ENCODE measurements around the gene WFDC1.

Gene WFDC1

DNA sequence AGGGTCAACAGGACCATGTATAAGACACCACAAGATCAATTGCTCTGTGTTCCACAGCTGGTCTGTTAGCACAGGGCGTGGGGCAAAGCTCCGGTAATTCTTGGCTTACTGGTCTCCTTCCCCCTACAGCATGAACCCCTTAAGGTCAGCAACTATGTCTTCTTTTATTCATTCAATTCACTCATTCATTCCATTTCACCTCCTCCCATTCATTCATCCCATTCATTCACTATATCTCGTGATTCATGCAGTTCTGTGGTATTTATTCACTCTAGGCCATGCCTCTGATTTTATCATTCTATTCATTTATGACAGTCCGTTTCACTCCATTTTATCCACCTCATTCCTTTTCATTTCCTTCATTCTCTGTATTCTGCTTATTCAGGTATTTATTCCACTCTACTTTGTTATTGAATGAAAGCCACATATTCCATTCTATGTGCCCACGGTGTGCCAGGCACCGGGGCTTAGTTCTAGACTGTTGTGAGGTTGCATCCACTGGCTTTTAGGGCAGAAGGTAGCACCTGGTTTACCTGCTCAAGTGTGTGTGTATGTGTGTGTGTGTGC lies 19.0 kb upstream of the WFDC1 start:
- Histone ChIP-seq H3K4me1 (ENCODE audit: control insufficient read depth, insufficient read depth, low read length) (no peaks in the 10 kb centered on the region), H3K27me3 (ENCODE audit: control insufficient read depth, insufficient read depth, low read length) (no peaks in the 10 kb centered on the region), H3K9ac (ENCODE audit: low read length) (no peak overlapping the region), H3K4me3 (ENCODE audit: low read length) (no peak overlapping the region), H3K9me3 (ENCODE audit: control insufficient read depth, low read length) (no peaks in the 10 kb centered on the region), H3K36me3 (ENCODE audit: control insufficient read depth, insufficient read depth, low read length) (no peaks in the 10 kb centered on the region)

DNA sequence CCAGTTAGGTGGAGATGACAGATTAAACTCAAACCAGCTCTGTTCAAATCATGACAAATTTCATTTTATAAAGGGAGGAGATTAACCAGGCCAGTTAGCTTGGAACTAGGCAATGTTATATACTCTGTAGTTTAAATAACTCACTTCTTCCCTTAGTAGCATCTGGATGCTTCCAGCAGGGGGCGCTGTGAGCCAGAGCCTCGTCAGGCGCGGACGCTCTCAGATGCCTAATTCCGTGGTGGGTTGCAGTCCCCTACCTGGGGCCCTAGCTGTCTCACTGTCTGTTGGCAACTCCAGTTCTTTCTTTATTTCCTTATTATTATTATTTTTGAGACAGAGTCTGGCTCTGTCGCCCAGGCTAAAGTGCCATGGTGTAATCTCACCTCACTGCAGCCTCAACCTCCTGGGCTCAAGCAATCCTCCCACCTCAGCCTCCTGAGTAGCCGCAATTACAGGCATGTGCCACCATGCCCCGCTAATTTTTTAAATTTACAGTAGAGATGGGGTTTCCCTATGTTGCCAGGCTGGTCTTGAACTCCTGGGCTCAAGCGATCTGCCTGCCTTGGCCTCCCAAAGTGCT lies 17.3 kb upstream of the WFDC1 start:
- Histone ChIP-seq H3K4me1 (ENCODE audit: control insufficient read depth, insufficient read depth, low read length) (no peaks in the 10 kb centered on the region), H3K4me3 (ENCODE audit: low read length) (no peak overlapping the region), H3K27me3 (ENCODE audit: control insufficient read depth, insufficient read depth, low read length) (no peaks in the 10 kb centered on the region), H3K36me3 (ENCODE audit: control insufficient read depth, insufficient read depth, low read length) (no peaks in the 10 kb centered on the region), H3K9me3 (ENCODE audit: control insufficient read depth, low read length) (no peaks in the 10 kb centered on the region), H3K9ac (ENCODE audit: low read length) (no peak overlapping the region)

DNA sequence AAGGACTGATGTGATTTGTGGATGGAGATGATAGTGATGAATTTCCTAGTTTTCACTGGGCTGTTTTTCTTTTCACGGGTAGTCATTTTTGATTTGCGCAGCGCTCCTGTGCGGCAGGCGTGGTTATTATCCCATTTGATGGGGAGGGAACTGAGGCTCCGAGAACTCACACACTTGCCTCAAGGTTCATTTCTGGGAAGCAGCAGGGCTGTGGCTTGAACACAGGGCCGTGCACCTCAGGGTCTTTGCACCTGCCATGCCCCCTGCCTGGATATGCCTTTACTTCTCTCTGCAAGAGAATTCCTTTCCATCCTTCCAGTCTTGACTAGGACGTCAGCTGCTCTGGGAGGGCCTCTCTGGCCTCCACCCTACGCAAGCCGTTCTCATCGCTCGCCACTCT lies 16.3 kb upstream of the WFDC1 start:
- H3K27me3 ChIP-seq (ENCODE audit: control insufficient read depth, insufficient read depth, low read length), result no peaks in the 10 kb centered on the region
- H3K36me3 ChIP-seq (ENCODE audit: control insufficient read depth, insufficient read depth, low read length), result no peaks in the 10 kb centered on the region
- peaks cover 1% of the 10 kb centered on the region for H3K4me1 ChIP-seq (ENCODE audit: control insufficient read depth, insufficient read depth, low read length)
- no peak overlapping the region for H3K4me3 ChIP-seq (ENCODE audit: low read length)
- H3K9me3 ChIP-seq (ENCODE audit: control insufficient read depth, low read length), result no peaks in the 10 kb centered on the region
- H3K9ac ChIP-seq (ENCODE audit: low read length), result no peak overlapping the region

DNA sequence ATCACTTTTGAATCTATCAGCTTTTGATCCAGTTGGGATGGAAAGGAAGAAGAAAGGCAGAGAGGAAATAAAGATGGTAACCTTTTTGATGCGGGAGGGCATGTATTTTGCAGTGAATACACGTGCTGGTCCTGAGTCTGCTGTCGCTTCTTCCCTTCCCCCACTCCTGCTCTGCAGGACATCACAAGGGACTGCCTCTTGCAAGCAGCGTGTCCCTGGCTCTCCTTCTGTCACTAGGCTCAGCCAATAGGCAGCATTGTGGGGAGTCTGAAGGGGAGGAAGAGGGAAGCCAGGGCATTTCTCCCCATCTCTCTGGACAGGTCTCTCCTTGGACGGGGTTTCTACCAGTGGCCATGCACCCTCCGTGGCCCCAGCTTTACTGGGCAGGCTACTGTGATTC lies 15.7 kb upstream of the WFDC1 start:
- no peaks in the 10 kb centered on the region for H3K27me3 ChIP-seq (ENCODE audit: control insufficient read depth, insufficient read depth, low read length)
- H3K4me3 ChIP-seq (ENCODE audit: low read length), result no peak overlapping the region
- peaks cover 8% of the 10 kb centered on the region for H3K4me1 ChIP-seq (ENCODE audit: control insufficient read depth, insufficient read depth, low read length)
- H3K9ac ChIP-seq (ENCODE audit: low read length), result no peak overlapping the region
- no peaks in the 10 kb centered on the region for H3K36me3 ChIP-seq (ENCODE audit: control insufficient read depth, insufficient read depth, low read length)
- H3K9me3 ChIP-seq (ENCODE audit: control insufficient read depth, low read length), result no peaks in the 10 kb centered on the region

DNA sequence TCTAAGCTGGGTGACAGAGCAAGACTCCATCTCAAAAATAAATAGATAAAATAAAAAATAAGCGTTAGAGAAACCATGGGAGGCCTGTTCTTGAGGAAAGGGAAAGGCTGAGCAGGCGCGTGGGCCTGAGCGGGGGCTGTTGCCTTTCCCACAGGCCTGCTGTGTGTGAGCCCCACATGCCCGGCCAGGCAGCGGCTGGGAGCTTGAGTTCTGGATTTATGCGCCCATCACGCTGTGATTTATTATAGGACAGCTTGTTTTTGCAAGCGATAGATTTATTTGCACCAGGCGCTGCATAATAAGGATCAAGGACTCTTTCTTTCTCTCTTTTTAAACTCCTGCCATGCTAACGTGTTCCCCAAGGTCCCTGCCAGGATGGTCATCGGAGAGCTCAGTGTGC lies 14.8 kb upstream of the WFDC1 start:
- H3K36me3 ChIP-seq (ENCODE audit: control insufficient read depth, insufficient read depth, low read length), result no peaks in the 10 kb centered on the region
- H3K27me3 ChIP-seq (ENCODE audit: control insufficient read depth, insufficient read depth, low read length), result no peaks in the 10 kb centered on the region
- H3K4me1 ChIP-seq (ENCODE audit: control insufficient read depth, insufficient read depth, low read length), result peaks cover 13% of the 10 kb centered on the region
- H3K9ac ChIP-seq (ENCODE audit: low read length), result no peak overlapping the region
- H3K9me3 ChIP-seq (ENCODE audit: control insufficient read depth, low read length), result no peaks in the 10 kb centered on the region
- no peak overlapping the region for H3K4me3 ChIP-seq (ENCODE audit: low read length)

DNA sequence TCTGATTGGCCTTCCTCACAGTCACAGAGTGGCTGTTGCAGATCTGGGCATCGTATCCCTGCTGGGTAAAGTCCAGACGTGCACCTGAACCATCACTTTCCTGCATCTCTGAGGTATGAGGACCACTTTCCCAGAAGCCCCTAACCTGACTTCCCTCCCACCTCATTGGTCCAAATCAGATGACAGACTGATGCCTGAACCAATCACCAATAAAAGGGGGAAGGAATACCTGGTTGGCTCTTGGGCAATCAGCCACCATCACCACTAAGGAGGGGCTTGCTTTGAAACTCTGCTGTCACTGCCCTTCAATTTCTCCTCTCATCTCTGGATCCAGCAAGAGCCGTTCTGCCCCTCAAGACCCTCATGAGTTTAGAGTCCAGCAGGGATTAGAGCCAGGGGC lies 13.6 kb upstream of the WFDC1 start:
- H3K9me3 ChIP-seq (ENCODE audit: control insufficient read depth, low read length), result no peaks in the 10 kb centered on the region
- no peaks in the 10 kb centered on the region for H3K27me3 ChIP-seq (ENCODE audit: control insufficient read depth, insufficient read depth, low read length)
- H3K9ac ChIP-seq (ENCODE audit: low read length), result no peak overlapping the region
- peaks cover 14% of the 10 kb centered on the region for H3K4me1 ChIP-seq (ENCODE audit: control insufficient read depth, insufficient read depth, low read length)
- H3K36me3 ChIP-seq (ENCODE audit: control insufficient read depth, insufficient read depth, low read length), result no peaks in the 10 kb centered on the region
- H3K4me3 ChIP-seq (ENCODE audit: low read length), result no peak overlapping the region

DNA sequence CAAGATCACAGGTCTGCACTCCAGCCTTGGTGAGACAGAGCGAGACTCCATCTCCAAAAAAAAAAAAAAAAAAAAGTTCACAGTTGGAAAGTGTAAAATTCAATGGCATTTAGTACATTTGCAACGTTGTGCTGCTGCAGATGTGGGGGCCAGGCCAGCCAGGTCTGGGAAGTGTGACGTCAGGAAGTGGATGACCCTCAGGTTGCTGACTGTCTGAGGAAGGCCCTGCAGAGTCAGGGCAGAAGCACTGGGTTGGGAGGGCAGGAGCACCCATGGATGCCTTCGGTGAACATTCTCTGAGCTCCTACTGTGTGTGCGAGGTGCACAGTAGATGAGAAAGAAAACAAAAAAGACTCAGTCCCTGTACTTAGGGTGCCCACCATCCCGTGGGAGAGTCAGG lies 12.1 kb upstream of the WFDC1 start:
- no peaks in the 10 kb centered on the region for H3K27me3 ChIP-seq (ENCODE audit: control insufficient read depth, insufficient read depth, low read length)
- no peaks in the 10 kb centered on the region for H3K9me3 ChIP-seq (ENCODE audit: control insufficient read depth, low read length)
- H3K4me3 ChIP-seq (ENCODE audit: low read length), result no peak overlapping the region
- peaks cover 14% of the 10 kb centered on the region for H3K4me1 ChIP-seq (ENCODE audit: control insufficient read depth, insufficient read depth, low read length)
- H3K36me3 ChIP-seq (ENCODE audit: control insufficient read depth, insufficient read depth, low read length), result no peaks in the 10 kb centered on the region
- H3K9ac ChIP-seq (ENCODE audit: low read length), result no peak overlapping the region

DNA sequence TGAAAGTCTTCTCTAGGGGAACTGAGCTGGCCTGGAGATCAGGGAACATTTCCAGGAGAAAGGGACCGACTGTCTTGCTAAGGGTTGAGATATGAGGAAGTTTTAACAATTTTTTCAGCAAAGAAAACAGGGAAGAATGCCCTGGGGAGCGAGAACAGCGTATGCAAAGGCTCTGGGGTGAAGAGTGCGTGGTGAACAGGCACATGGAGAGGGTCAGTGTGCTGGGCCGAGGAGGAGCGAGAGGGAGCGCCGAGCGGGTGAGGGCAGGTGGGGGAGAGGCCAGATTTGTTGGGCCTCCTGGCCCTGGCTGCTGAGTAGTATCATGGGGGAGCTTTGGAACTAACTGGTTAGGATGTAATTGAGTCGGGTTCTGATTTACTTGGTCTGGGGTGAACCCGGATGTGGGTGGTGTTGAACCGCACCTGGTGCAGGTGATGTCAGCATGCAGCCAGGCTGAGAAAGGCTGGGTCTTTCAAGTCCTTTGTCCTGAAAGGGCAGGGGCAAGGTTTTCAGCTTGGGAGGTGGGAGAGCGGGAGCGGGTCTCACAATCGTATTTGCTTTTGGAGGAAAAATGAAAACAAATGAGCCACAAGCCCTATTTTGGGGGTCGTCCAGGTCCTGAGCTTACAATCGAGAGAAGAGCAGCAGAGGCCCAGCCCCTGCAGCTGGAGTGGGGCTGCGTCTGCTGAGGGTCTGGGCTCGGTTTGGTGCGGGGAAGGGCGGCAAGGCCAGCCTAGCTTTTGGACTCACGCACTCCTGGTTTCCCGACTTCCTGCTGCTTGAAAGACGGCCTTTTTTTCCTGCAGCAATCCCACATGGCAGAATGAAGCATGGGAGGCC lies 11.1 kb upstream of the WFDC1 start:
- Histone ChIP-seq H3K9me3 (ENCODE audit: control insufficient read depth, low read length) (no peaks in the 10 kb centered on the region), H3K9ac (ENCODE audit: low read length) (no peak overlapping the region), H3K27me3 (ENCODE audit: control insufficient read depth, insufficient read depth, low read length) (peaks cover under 1% of the 10 kb centered on the region), H3K36me3 (ENCODE audit: control insufficient read depth, insufficient read depth, low read length) (no peaks in the 10 kb centered on the region), H3K4me1 (ENCODE audit: control insufficient read depth, insufficient read depth, low read length) (peaks cover 14% of the 10 kb centered on the region), H3K4me3 (ENCODE audit: low read length) (no peak overlapping the region)

DNA sequence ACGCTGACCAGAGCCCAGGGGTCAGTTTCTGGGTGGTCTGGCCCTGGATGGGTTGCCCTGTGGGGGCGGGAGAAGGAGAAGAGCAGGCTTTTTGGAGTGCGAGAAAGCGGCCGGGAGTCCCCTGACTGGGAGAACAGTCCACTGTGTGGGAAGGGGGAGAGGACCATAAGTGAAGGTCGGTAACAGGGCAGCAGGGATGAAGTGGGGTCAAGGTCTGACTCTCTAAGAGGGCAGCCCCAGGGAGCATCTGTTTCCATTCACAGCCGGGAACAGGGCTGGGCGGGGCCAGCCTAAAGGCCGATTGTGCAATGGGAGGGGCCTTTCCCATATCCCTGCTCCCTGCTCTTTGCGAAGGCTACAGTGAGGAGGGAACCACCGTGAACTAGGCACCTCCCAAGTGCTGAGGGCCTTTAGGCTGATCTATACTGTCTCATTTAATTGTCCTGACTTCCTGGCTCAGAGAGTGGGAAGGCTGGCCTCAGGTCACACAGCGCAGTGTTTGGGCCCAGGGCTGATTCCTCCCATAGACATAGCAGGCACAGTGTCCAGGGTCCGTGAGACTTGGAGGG lies 10.4 kb upstream of the WFDC1 start:
- Histone ChIP-seq H3K4me3 (ENCODE audit: low read length) (no peak overlapping the region), H3K9me3 (ENCODE audit: control insufficient read depth, low read length) (no peaks in the 10 kb centered on the region), H3K4me1 (ENCODE audit: control insufficient read depth, insufficient read depth, low read length) (peaks cover 14% of the 10 kb centered on the region), H3K27me3 (ENCODE audit: control insufficient read depth, insufficient read depth, low read length) (peaks cover 3% of the 10 kb centered on the region), H3K36me3 (ENCODE audit: control insufficient read depth, insufficient read depth, low read length) (no peaks in the 10 kb centered on the region), H3K9ac (ENCODE audit: low read length) (no peak overlapping the region)

DNA sequence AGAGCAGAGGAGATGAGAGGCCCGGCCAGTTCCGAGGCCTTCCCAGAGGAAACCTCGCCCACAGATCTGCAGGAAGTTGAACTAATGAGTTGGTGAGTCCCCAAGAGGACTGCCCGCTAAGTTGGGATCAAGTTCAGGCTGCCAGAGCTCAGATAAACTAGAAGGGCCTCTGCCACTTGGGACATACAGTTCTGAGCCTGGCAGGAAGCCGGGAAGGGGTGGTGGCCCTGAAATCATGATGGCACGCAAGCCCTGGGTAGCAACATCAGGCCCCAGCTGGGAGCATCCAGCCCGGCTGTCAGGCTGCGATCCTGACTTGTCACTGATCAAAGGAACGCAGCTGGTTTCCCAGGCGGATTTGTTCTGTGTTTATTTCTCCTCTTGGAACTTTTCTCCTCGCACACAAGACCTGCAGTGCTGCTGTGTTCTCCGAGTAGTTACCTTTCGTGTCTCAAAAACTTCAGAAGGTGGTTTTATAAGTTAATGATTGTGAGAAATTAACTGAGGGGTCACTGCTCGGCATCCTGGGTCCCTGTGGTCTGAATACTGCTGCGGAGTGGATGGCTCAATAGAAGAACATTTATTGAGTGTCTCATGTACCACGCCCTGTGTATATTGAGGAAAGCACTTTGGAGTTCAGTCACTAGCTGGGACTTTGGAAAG lies 8.0 kb upstream of the WFDC1 start:
- Histone ChIP-seq H3K36me3 (ENCODE audit: control insufficient read depth, insufficient read depth, low read length) (no peaks in the 10 kb centered on the region), H3K9me3 (ENCODE audit: control insufficient read depth, low read length) (no peaks in the 10 kb centered on the region), H3K27me3 (ENCODE audit: control insufficient read depth, insufficient read depth, low read length) (peaks cover 3% of the 10 kb centered on the region), H3K4me3 (ENCODE audit: low read length) (no peak overlapping the region), H3K9ac (ENCODE audit: low read length) (no peak overlapping the region), H3K4me1 (ENCODE audit: control insufficient read depth, insufficient read depth, low read length) (peaks cover 14% of the 10 kb centered on the region)

DNA sequence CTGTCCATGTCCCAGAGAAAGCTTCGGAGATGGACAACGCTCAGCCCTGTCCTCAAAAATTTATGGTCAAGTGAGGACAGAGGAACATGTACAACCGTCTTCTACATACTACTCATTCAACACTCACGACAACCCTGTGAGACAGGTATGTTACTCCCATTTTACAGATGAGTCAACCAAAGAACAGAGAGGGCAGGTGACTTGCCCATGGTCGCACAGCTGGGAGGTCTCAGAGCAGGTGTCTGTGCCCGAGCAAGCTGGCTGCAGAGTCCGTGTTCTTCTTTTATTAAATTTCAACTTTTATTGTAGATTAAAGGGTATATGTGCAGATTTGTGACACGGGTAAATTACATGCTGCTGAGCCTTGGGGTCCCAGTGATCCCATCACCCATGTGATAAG lies 5.8 kb upstream of the WFDC1 start:
- Histone ChIP-seq H3K36me3 (ENCODE audit: control insufficient read depth, insufficient read depth, low read length) (no peaks in the 10 kb centered on the region), H3K9ac (ENCODE audit: low read length) (no peak overlapping the region), H3K27me3 (ENCODE audit: control insufficient read depth, insufficient read depth, low read length) (peaks cover 3% of the 10 kb centered on the region), H3K9me3 (ENCODE audit: control insufficient read depth, low read length) (no peaks in the 10 kb centered on the region), H3K4me3 (ENCODE audit: low read length) (no peak overlapping the region), H3K4me1 (ENCODE audit: control insufficient read depth, insufficient read depth, low read length) (peaks cover 7% of the 10 kb centered on the region)

DNA sequence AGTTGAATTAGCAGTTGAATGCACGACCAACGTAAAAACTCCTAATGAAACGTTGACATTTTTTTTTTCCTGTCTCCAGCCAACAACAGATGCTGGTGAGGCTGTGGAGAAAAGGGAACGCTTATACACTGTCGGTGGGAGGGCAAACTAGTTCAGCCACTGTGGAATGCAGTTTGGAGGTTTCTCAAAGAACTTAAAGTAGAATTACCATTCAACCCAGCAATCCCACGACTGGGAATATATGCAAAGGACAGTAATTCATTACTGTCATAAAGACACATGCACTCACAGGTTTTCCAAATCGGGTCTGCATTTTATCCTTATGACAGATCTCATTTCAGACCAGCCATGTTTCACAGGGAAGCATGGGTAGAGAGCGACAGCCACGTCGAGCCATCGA lies 3.5 kb upstream of the WFDC1 start:
- Histone ChIP-seq H3K4me1 (ENCODE audit: control insufficient read depth, insufficient read depth, low read length) (peaks cover 8% of the 10 kb centered on the region), H3K36me3 (ENCODE audit: control insufficient read depth, insufficient read depth, low read length) (no peaks in the 10 kb centered on the region), H3K9me3 (ENCODE audit: control insufficient read depth, low read length) (no peaks in the 10 kb centered on the region), H3K4me3 (ENCODE audit: low read length) (no peak overlapping the region), H3K27me3 (ENCODE audit: control insufficient read depth, insufficient read depth, low read length) (peaks cover 12% of the 10 kb centered on the region), H3K9ac (ENCODE audit: low read length) (no peak overlapping the region)
